Neuronal stem cell (in vitro differentiated cells): ENCODE data around the gene INVS.

Experiments
- DNase-seq: peaks from one replicate; pipeline ENCODE4 v3.0.0-alpha.2; 2013; ENCODE audit warnings: low spot score
- H2AFZ ChIP-seq: one replicate; pipeline ENCODE4 v1.6.1; 2013; ENCODE audit warnings: mild to moderate bottlenecking, low read length, inconsistent platforms
- H2AK5ac ChIP-seq: 2 replicates; pipeline ENCODE4 v1.6.1; 2013; ENCODE audit warnings: low read depth, mild to moderate bottlenecking, inconsistent platforms, low read length, moderate library complexity, mixed read lengths
- H2BK120ac ChIP-seq: 2 replicates; pipeline ENCODE4 v1.6.1; 2013; ENCODE audit warnings: low read depth, mild to moderate bottlenecking, inconsistent platforms, low read length, moderate library complexity, mixed read lengths
- H2BK12ac ChIP-seq: one replicate; pipeline ENCODE4 v1.6.1; 2013; ENCODE audit warnings: low read length, inconsistent platforms
- H2BK15ac ChIP-seq: 2 replicates; pipeline ENCODE4 v1.6.1; 2013; ENCODE audit warnings: mild to moderate bottlenecking, low read length, inconsistent platforms, mixed read lengths
- H2BK5ac ChIP-seq: one replicate; pipeline ENCODE4 v1.6.1; 2013; ENCODE audit warnings: inconsistent platforms, mild to moderate bottlenecking, low read length, moderate library complexity
- H3K14ac ChIP-seq: one replicate; pipeline ENCODE4 v1.6.1; 2013; ENCODE audit warnings: low read length, inconsistent platforms
- H3K18ac ChIP-seq: 2 replicates; pipeline ENCODE4 v1.6.1; 2013; ENCODE audit warnings: low read length, inconsistent platforms
- H3K23ac ChIP-seq: 2 replicates; pipeline ENCODE4 v1.6.1; 2013; ENCODE audit warnings: low read depth, mild to moderate bottlenecking, mixed read lengths, low read length, inconsistent platforms; ENCODE audit not compliant: poor library complexity
- H3K27ac ChIP-seq: replicated peaks from 3 replicates; pipeline ENCODE4 v1.5.1; 2013; ENCODE audit warnings: low read length, inconsistent platforms
- H3K27me3 ChIP-seq, 3 experiments: 2 replicates each; pipeline ENCODE4 v1.6.1; 2013; ENCODE audit warnings: low read length in 3 of 3, mild to moderate bottlenecking in 2 of 3, inconsistent platforms in 1 of 3, low read depth in 1 of 3, mixed read lengths in 1 of 3, moderate library complexity in 1 of 3; ENCODE audit not compliant: control insufficient read depth in 3 of 3, insufficient read depth in 3 of 3
- H3K36me3 ChIP-seq, 2 donors: replicated peaks in 1 of 2; 2 replicates each; pipeline ENCODE4 v1.6.1; 2013; ENCODE audit warnings: low read length in 2 of 2; ENCODE audit not compliant: control insufficient read depth in 2 of 2, insufficient read depth in 2 of 2
- H3K4ac ChIP-seq: 2 replicates; pipeline ENCODE4 v1.6.1; 2013; ENCODE audit warnings: inconsistent platforms, mild to moderate bottlenecking, low read length, moderate library complexity
- H3K4me1 ChIP-seq, 2 donors: 1 replicate in 1 of 2; 2 replicates in 1 of 2; pipeline ENCODE4 v1.6.1; 2013; ENCODE audit warnings: low read length in 2 of 2, low read depth in 1 of 2; ENCODE audit not compliant: control insufficient read depth in 2 of 2, insufficient read depth in 1 of 2
- H3K4me2 ChIP-seq: one replicate; pipeline ENCODE4 v1.6.1; 2013; ENCODE audit warnings: mild to moderate bottlenecking, low read length, inconsistent platforms; ENCODE audit not compliant: insufficient read depth, poor library complexity, severe bottlenecking
- H3K4me3 ChIP-seq, 2 donors: 2 replicates each; pipeline ENCODE4 v1.5.1; 2013; ENCODE audit warnings: low read length in 2 of 2, mild to moderate bottlenecking in 2 of 2, inconsistent platforms in 1 of 2, moderate library complexity in 1 of 2
- H3K79me1 ChIP-seq: one replicate; pipeline ENCODE4 v1.6.1; 2013; ENCODE audit warnings: low read depth, mild to moderate bottlenecking, inconsistent platforms, low read length, moderate library complexity
- H3K9ac ChIP-seq: one replicate; pipeline ENCODE4 v1.6.1; 2013; ENCODE audit warnings: mild to moderate bottlenecking, low read depth, low read length, inconsistent platforms; ENCODE audit not compliant: poor library complexity
- H3K9me3 ChIP-seq, 2 donors: replicated peaks in 1 of 2; 2 replicates each; pipeline versions ENCODE3 to v1.6.1; 2013; ENCODE audit warnings: low read length in 2 of 2, mild to moderate bottlenecking in 2 of 2, inconsistent platforms in 1 of 2, low read depth in 1 of 2, mixed read lengths in 1 of 2, moderate library complexity in 1 of 2; ENCODE audit not compliant: control insufficient read depth in 2 of 2, insufficient read depth in 1 of 2
- H4K8ac ChIP-seq: one replicate; pipeline ENCODE4 v1.6.1; 2013; ENCODE audit warnings: low read depth, mild to moderate bottlenecking, inconsistent platforms, low read length, moderate library complexity
- H4K91ac ChIP-seq: one replicate; pipeline ENCODE4 v1.6.1; 2013; ENCODE audit warnings: low read length, low read depth, mild to moderate bottlenecking, inconsistent platforms; ENCODE audit not compliant: poor library complexity
- WGBS, 2 donors: extraction: QIAGEN DNeasy Blood & Tissue Kit; methylation state at CpG; one replicate each; pipeline ENCODE4 v1.1.7; 2013; ENCODE audit warnings: missing lambda C conversion rate in 2 of 2, mixed read lengths in 1 of 2; ENCODE audit not compliant: insufficient read length in 2 of 2, insufficient replicate concordance in 1 of 2; ENCODE audit errors: extremely low coverage in 2 of 2; 5-methylcytosine and 5-hydroxymethylcytosine counted together

Gene INVS

GRCh38 chr9:100202806-100203205 is 103.8 kb downstream of the INVS start:
- Histone ChIP-seq H4K91ac (no peak overlapping the region), H3K14ac (no peak overlapping the region), H3K4me3 (no peak overlapping the region), H2BK12ac (no peak overlapping the region), H3K4me1 (peaks cover 0 to 5% of the 10 kb centered on the region in 2 donors), H3K9ac (no peak overlapping the region), H3K4me2 (no peak overlapping the region), H3K23ac (no peak overlapping the region), H2BK5ac (no peak overlapping the region), H2AFZ (no peak overlapping the region), H2AK5ac (no peak overlapping the region), H3K36me3 (no peaks in the 10 kb centered on the region), H3K9me3 (no peaks in the 10 kb centered on the region), H3K18ac (no peak overlapping the region), H2BK120ac (no peak overlapping the region), H4K8ac (no peak overlapping the region), H3K27ac (no peak overlapping the region), H3K27me3 (no peaks in the 10 kb centered on the region), H2BK15ac (no peak overlapping the region), H3K79me1 (no peaks in the 10 kb centered on the region), H3K4ac (no peak overlapping the region)
- DNase-seq: no peak

- no peak overlapping the region for H4K8ac ChIP-seq
- no peak overlapping the region for H3K4me2 ChIP-seq
- no peaks in the 10 kb centered on the region for H3K27me3 ChIP-seq
- no peak overlapping the region for H2BK15ac ChIP-seq
- H3K9me3 ChIP-seq: no peaks in the 10 kb centered on the region
- no peak overlapping the region for H2AFZ ChIP-seq
- H3K9ac ChIP-seq: no peak overlapping the region
- no peak for DNase-seq
- H3K4me1 ChIP-seq: peaks cover 0 to 5% of the 10 kb centered on the region in 2 donors
- no peak overlapping the region for H2AK5ac ChIP-seq
- H2BK5ac ChIP-seq: no peak overlapping the region
- no peaks in the 10 kb centered on the region for H3K79me1 ChIP-seq
- no peak overlapping the region for H2BK12ac ChIP-seq
- WGBS, 2 donors: no CpG with 5 or more reads among the region's 3 CpGs
- no peak overlapping the region for H3K4me3 ChIP-seq
- no peak overlapping the region for H4K91ac ChIP-seq
- no peak overlapping the region for H3K27ac ChIP-seq
- no peak overlapping the region for H3K18ac ChIP-seq
- no peak overlapping the region for H3K14ac ChIP-seq
- H3K23ac ChIP-seq: no peak overlapping the region
- peaks cover 0 to 4% of the 10 kb centered on the region in 2 donors for H3K36me3 ChIP-seq
- H3K4ac ChIP-seq: no peak overlapping the region
- H2BK120ac ChIP-seq: no peak overlapping the region
Observed at GRCh38 chr9:100204796-100205195, 105.8 kb downstream of the INVS start.

- WGBS, 2 donors: no CpG with 5 or more reads among the region's 3 CpGs
- Histone ChIP-seq H4K91ac (no peak overlapping the region), H3K27ac (no peak overlapping the region), H2AK5ac (no peak overlapping the region), H3K9ac (no peak overlapping the region), H3K23ac (no peak overlapping the region), H2BK15ac (no peak overlapping the region), H3K27me3 (no peaks in the 10 kb centered on the region), H2BK12ac (no peak overlapping the region), H3K79me1 (no peaks in the 10 kb centered on the region), H3K36me3 (peaks cover 0 to 4% of the 10 kb centered on the region in 2 donors), H3K4me3 (no peak overlapping the region), H3K4ac (no peak overlapping the region), H3K4me1 (peaks cover 0 to 5% of the 10 kb centered on the region in 2 donors), H3K18ac (no peak overlapping the region), H4K8ac (no peak overlapping the region), H3K4me2 (no peak overlapping the region), H3K9me3 (no peaks in the 10 kb centered on the region), H2BK5ac (no peak overlapping the region), H3K14ac (no peak overlapping the region), H2AFZ (no peak overlapping the region), H2BK120ac (no peak overlapping the region)
- no peak for DNase-seq
Observed at GRCh38 chr9:100206899-100207298, 107.9 kb downstream of the INVS start.

- Histone ChIP-seq H2BK120ac (no peak overlapping the region), H3K4me1 (peaks cover 0 to 5% of the 10 kb centered on the region in 2 donors), H3K36me3 (peaks cover 0 to 4% of the 10 kb centered on the region in 2 donors), H3K27ac (no peak overlapping the region), H3K4me2 (no peak overlapping the region), H2BK15ac (no peak overlapping the region), H3K23ac (no peak overlapping the region), H4K8ac (no peak overlapping the region), H3K27me3 (no peaks in the 10 kb centered on the region), H3K4ac (no peak overlapping the region), H3K14ac (no peak overlapping the region), H2BK12ac (no peak overlapping the region), H3K4me3 (no peak overlapping the region), H2BK5ac (no peak overlapping the region), H2AK5ac (no peak overlapping the region), H3K79me1 (no peaks in the 10 kb centered on the region), H3K9me3 (no peaks in the 10 kb centered on the region), H3K9ac (no peak overlapping the region), H2AFZ (no peak overlapping the region), H4K91ac (no peak overlapping the region), H3K18ac (no peak overlapping the region)
- DNase-seq: no peak
- WGBS, 2 donors: no CpG with 5 or more reads among the region's 1 CpG
Observed at GRCh38 chr9:100208673-100209072, 109.6 kb downstream of the INVS start.
